Effector CD8-positive, alpha-beta T cell (primary cell): ENCODE results near the gene EXOSC9.
"Not testable (repeated sequence)": the region's sequence is repeated elsewhere in the genome, so short reads cannot be mapped to it uniquely, and the experiment has no call there.

ENCODE experiments used
- DNase-seq: peaks from one replicate; lab custom pipeline; 2025; lab: John Stamatoyannopoulos, UW
- total RNA-seq, 4 experiments: gene quantifications; one replicate each; lab custom pipeline; 2026; lab: John Stamatoyannopoulos, UW

EXOSC9 gene, protein sequence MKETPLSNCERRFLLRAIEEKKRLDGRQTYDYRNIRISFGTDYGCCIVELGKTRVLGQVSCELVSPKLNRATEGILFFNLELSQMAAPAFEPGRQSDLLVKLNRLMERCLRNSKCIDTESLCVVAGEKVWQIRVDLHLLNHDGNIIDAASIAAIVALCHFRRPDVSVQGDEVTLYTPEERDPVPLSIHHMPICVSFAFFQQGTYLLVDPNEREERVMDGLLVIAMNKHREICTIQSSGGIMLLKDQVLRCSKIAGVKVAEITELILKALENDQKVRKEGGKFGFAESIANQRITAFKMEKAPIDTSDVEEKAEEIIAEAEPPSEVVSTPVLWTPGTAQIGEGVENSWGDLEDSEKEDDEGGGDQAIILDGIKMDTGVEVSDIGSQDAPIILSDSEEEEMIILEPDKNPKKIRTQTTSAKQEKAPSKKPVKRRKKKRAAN
- 50.1 to 77.5 (median 70.6) reads per million in 4 experiments for total RNA-seq

- DNase-seq: peak; percentile 95
These were observed at the start of gene EXOSC9 for GRCh38 chr4:121800961-121801714. TSS of gene EXOSC9 (plus strand) at chr4:121801323. CDS start at chr4:121801425, 102 bp downstream.

DNA sequence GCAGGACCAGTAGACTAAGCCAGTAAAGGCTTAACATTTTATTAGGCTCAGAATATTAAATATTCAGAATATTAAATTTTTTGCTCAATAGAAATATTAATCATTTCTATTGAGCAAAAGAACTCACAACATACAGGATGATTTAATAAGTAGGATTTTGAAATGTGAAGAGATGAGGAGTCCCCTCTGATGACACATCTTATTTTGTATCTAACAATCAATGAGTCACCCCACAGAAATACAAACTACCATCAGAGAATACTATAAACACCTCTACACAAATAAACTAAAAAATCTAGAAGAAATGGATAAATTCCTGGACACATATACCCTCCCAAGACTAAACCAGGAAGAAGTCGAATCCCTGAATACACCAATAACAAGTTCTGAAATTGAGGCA lies 49.0 kb upstream of the EXOSC9 start:
- not testable (repeated sequence) for DNase-seq

- no peak for DNase-seq
These were observed 42.1 kb upstream of the EXOSC9 start for GRCh38 chr4:121758925-121759568.

DNA sequence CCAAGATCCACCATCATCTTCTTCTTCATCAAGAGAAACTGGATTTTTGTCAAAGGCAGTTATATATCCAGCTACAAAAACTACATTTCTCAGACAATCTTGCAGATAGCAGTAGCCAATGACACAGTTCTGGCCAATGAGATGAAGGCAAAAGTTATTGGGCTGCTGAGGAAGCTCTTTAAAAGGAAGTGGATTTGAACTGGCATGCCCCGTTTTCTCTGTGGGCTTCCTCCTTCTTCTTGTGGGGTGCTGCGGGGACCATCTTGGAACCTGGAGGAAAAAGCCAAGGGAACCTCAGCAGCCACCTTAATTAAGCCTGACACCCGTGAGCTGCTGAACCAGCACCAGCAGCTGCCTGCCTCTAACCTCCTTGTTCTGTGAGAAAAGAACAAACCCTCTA lies 40.9 kb upstream of the EXOSC9 start:
- DNase-seq: no peak

DNA sequence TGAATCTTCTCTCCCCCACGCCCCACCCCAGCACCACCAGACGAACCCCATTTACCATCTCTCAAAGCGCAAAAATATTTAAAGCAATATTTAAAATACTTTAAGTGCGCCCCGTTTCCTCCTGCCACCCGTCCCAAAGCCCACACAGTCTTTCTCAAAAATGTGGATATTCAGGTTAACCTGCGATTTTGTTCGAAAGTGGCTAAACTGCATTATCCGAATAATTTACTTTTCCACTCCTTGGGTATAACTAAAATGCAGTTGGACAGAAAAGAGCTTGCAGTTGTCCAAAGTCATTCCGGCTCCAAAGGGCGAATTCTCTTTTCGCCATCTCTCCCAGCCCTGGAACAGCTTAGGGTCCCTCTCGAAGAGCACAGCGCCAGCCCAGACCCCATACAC lies 36.8 kb upstream of the EXOSC9 start:
- DNase-seq: no peak

DNA sequence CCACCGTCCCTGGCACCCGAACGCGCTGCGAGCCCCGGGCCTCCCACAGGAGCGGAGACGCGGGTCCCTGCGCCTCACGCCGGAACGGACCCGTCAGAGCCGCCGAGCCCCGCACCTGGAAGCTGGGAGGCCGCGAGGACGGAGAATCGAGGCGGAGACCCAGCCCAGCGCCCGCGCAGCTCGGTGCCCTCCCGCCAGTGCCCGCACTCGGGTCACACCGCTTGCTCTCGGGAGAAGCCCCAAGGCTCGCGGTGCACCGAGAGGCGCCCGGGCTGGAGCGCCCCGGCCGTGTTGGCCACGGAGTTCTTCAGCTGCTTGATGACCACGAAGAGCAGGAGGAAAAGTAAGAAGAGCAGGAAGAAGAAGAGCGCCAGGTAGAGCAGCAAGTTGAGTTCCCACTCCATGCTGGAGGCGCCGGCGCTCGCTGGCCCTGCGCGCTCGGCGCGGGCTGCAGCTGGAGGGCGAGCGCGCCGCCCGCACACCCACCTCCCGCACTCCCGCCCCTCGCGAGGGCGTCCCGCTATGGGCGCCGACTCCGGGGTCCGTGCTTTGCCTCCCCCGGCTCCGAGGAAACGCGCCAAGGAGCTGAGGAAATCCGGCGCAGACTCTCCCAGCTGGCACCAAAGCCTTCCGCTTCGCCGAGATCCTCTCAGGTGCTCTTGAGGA lies 36.3 kb upstream of the EXOSC9 start, which contains the start of gene SMIM43:
Gene SMIM43, minus strand, starts transcription at position 463 of the 666 bp plus-strand sequence. Its CDS starts 59 bp downstream, at position 404.
- no peak for DNase-seq

GRCh38 chr4:121765368-121765705 lies 35.8 kb upstream of the EXOSC9 start:
- no peak for DNase-seq

DNA sequence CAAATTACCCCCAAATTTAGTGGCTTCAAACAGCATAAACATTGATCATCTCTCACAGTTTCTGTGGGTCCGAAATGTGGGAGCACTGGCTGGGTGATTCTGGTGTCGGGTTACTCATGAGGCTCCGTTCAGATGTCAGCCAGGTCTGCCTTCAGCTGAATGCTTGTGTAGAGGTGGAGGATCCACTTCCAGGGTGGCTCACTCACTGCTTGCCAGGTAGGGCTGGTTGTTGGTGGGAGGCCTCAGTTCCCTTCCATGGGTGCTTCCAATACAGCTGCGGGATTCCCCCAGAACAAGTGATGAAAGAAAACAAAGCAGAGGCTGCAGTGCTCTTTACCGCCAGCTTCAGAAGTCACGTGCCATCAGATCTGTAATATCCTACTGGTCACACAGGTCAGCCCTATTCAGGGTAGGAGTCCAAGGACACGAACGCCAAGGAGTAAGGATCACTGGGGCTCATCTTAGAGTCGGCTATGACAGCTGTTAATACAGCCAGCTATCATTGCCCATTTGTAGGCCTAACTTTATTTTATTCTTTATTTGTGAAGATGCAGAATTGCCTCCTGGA lies 35.1 kb upstream of the EXOSC9 start:
- no peak for DNase-seq

DNA sequence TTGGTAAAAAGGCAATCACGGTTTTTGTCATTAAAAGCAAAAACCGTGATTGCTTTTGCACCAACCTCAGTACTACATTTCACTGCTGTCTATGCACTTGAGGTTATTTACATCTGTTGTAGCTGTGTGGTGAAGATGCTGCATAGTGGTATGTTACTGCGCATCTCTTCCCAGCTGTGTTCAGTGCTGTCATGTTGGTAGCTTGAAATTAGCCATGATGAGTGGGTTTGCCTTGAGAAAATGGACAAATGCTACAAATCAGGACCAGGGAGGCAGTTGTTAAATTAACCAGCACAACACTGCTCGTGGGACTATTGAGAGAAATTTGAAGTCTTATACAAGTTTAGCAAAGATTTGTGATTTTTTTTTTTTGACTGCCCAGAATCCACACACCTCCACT lies 34.0 kb upstream of the EXOSC9 start:
- DNase-seq: no peak

- DNase-seq: no peak
These were observed 31.8 kb upstream of the EXOSC9 start for GRCh38 chr4:121769341-121769740.

GRCh38 chr4:121771869-121772268 lies 29.3 kb upstream of the EXOSC9 start:
- no peak for DNase-seq

DNA sequence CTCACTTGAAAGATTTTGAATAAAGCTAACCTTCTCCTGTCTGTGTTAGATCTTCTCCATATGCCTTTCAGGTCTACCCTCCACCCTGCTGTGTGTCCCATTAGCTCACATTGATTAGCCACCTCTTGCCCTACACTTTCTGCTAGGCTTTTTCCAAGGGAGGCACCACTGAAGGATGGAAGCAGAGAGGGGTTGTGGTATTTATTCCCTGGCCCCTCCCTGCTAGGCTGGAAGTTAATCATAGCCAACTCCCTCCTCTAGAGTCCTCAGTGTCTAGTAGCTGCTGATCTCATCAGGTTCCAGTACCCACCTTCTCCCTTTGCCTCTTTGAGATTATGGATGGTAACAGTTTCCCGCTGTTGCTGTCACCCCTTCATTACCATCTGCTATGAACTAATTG lies 27.2 kb upstream of the EXOSC9 start:
- DNase-seq: no peak

- no peak for DNase-seq
These were observed 24.3 kb upstream of the EXOSC9 start for GRCh38 chr4:121776610-121777401.

DNA sequence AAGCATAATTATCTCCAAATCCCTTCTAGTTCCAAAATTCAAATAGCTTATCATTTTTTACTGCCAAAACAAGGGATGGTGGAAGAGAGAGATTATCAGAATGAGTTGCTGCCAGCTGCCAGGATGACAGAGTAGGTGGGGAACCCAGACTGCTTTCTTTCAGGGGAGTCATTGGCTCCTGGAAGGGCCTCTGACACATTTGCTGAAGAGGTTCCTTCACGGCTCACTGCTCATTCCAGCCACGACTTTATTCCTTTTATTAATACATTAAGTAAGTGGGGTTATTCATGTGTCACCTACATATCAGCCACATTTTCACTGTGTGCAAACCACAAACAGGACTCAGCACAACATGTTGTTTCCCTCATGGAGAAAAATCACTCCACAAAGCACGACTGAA lies 23.5 kb upstream of the EXOSC9 start:
- no peak for DNase-seq

DNA sequence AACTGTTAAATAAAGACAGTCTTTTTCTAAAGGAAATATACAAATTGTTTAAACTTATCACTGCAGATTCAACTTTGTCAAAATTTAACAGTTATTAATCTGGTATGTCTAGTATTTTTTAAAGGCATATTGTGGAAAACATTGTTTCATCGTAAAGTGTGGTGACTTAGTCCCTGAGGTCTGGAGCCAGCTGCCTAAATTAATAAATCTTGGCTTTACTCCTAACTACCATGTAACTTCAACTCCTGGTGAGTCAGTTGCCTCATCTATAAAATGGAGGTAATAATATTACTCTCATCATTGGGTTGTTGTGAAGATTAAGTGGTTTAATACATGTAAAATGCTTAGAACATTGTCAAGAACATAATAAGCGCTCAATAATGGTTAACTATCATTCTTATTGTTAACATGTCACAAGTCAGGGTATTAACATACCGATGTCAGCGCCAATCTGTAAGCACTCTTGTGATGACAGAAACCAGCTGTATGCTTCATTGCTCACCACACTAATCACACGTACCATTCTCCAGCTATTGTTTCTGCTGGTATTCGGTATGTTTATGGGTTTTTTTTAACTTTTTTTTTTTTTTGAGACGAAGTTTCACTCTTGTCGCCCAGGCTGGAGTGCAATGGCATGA lies 22.0 kb upstream of the EXOSC9 start:
- DNase-seq: no peak

DNA sequence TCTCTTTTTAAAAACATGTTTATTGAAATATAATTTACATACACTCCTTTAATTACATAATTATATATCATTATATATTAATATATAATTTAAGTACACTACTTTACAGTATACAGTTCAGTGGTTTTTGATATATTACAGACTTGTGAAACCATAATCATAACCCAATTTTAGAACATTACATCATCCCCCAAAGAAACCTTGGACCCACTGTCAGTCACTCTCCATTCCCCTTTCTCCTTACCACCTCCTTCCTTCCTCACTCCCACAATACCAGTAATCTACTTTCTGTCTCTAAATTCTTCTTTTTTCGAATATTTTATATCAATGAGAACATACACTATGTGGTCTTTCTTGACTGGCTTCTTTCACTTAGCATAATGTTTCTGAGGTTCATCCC lies 17.9 kb upstream of the EXOSC9 start:
- DNase-seq: no peak

DNA sequence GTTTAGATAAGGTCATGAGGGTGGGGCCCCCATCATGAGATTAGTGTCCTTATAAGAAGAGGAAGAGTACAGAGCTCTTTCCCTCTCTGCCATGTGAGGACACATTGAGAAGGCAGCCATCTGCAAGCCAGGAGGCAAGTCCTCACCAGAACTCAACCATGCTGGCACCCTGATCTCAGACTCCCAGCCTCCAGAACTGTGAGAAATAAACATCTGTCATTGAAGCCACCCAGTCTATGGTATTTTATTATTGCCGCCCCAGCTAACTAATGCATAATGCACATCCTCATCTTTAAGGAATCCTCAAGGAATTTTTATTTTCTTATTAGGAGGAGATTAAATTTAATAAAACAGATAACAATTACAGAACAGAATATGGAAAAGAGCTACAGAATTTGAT lies 16.7 kb upstream of the EXOSC9 start:
- DNase-seq: no peak

DNA sequence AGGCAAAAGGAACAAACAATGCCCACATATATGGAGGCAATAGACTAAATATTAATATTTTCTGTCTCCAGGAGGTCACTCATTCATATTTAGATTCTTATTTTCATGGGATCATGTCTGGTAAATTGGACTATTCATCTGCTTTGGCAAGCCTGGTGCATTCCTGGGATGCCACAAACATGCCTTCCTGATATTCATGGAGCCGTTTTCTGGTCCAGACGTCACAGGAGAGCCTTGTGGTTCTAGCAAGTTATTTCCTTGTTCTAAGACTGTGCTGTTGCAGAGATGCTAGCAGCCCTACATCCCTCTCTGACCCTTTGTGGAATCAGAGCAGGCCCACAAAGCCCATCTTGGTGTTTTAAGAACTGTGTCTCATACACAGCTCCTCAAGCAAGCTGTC lies 16.1 kb upstream of the EXOSC9 start:
- no peak for DNase-seq

GRCh38 chr4:121785479-121785878 lies 15.6 kb upstream of the EXOSC9 start:
- no peak for DNase-seq

GRCh38 chr4:121786221-121786620 lies 14.9 kb upstream of the EXOSC9 start:
- no peak for DNase-seq
